Right lobe of liver (tissue), 4 donors: Measurements from ENCODE around the gene ZNF341.

Experiments used
- POLR2A ChIP-seq: fragments of 450-650 bp; IDR thresholded peaks from one replicate; pipeline ENCODE4 v1.6.1; 2017; ENCODE audit warnings: antibody characterized with exemption, mild to moderate bottlenecking
- TF ChIP-seq, protein P1 (sequence below), 4 donors: fragments of 200-600 bp in 3 of 4; fragments of 450-650 bp in 1 of 4; IDR thresholded peaks; one replicate each; pipeline versions ENCODE4 v1.5.1 to v1.8.0; 2016 to 2022; ENCODE audit warnings: antibody characterized with exemption in 4 of 4, mild to moderate bottlenecking in 2 of 4
- donor health status: DM: no; HTN: no; CAD: no.
- donor health status: DM: no; HTN: no; CAD: no.
- donor health status: DM: no; HTN: yes; CAD: no.

DNA sequence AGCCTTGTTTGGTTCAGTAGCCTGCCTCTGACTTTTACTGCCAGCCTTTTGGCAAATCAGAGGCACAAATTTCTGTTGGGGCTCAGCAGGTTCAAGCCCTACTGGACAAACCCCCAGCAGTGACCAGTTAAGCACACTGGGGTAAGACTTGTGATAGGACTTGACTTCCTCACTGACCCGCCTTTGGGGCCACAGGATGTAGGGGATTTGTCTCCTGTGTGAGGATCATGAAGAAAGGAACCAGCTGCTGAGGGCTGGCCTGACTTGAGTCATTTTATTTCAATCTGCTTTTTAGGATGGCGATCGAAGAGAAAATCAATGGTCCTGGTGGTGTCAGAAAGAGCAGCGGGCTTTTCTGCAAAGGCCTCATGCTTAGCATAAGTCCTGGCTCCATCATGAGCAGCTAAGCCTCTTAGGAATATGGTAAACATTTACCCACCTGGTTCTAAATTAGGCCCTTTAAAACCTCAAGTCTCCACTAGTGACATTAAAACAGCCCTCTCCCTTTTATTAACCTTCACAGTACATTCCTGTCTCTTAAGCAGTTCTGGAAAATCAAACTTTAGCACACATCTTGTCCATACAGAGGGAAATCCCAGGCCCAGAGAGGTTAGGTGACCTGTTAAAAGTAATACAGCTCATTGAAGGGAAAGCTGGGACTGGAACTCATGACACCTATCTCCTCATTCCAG lies 96.0 kb downstream of the ZNF341 start:
- TF ChIP-seq, protein P1, sequence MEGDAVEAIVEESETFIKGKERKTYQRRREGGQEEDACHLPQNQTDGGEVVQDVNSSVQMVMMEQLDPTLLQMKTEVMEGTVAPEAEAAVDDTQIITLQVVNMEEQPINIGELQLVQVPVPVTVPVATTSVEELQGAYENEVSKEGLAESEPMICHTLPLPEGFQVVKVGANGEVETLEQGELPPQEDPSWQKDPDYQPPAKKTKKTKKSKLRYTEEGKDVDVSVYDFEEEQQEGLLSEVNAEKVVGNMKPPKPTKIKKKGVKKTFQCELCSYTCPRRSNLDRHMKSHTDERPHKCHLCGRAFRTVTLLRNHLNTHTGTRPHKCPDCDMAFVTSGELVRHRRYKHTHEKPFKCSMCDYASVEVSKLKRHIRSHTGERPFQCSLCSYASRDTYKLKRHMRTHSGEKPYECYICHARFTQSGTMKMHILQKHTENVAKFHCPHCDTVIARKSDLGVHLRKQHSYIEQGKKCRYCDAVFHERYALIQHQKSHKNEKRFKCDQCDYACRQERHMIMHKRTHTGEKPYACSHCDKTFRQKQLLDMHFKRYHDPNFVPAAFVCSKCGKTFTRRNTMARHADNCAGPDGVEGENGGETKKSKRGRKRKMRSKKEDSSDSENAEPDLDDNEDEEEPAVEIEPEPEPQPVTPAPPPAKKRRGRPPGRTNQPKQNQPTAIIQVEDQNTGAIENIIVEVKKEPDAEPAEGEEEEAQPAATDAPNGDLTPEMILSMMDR (IDR thresholded peaks at IDR 0.05) = no peak
- TF ChIP-seq POLR2A = no peak
